ENCODE results near the gene PHC1. TPM values are rescaled to one million over a fixed set of nuclear protein-coding genes. Genes with fewer than 3 reads are reported as not detected.
"Not testable (repeated sequence)": the region's sequence is repeated elsewhere in the genome, so short reads cannot be mapped to it uniquely, and the experiment has no call there.

PHC1 gene
- 10.5 and 12.7 TPM in 2 replicates for total RNA-seq (2012; rRNA removed)

DNA sequence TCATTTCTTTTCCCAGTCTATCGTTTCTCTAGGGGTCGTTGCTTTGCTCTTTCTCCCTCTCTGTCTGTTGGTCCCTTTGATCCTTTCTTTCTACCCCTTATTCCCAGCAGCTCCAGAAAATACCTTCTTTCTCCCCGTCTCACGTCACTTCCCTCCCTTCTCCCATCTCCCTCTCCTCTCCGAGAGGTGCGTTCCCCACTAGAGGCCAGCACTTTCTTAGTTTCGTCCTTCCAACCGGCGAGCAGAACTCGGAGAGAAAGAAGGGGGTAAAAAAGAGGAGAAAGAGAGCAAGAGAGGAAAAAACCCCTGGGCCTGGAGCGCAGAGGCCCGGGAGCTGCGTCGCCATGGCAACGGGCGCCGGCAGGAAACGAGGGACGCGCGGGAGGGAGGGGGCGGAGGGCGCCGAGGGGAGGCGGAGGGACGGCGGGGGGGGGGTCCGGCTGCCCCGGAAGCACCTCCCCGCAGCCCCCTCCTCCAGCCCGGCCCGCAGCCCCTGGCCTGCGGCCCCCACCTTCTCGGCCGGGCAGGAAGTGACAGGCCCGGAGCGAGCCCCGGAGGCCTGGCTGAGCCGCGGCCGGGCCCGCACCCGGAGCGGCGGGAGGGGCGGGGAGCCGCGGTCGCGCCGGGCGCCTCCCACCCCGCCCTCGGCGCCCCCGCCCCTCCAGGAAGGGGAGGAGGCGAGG, at the start of gene PHC1:
Gene PHC1 (plus strand): TSS at position 477 of the 683 bp plus-strand sequence. CDS start 3,169 bp downstream, outside the sequence.
- not testable (repeated sequence) for H3K36me3 ChIP-seq (ENCODE audit: insufficient read depth, low read length); H3K9me3 ChIP-seq (replicated peaks; ENCODE audit: low read length)

DNA sequence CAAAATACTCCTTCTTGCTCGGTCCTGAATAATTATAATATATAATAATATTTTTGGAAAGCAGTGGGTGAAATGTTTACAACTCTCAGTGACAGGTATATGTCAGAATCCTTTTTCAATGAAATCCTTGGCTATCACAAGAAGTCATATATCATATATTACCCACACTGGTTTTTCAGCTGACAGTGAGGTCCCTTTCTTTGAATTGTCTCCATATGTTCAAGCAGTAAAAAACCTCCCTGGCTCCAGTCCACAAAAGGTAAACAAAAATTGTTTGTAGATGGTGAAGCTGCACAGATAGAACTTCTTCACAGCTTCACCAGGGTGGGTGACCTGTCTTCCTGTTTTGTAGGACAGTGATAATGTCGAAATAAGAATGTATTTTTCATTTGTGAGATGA, 47.9 kb upstream of the PHC1 start:
- H3K36me3 ChIP-seq (ENCODE audit: insufficient read depth, low read length) = no peaks in the 10 kb centered on the region
- H3K4me2 ChIP-seq (ENCODE audit: low read length) = no peak overlapping the region
- no peaks in the 10 kb centered on the region for H3K9me3 ChIP-seq (replicated peaks; ENCODE audit: low read length)
- H3K4me1 ChIP-seq (ENCODE audit: control insufficient read depth, insufficient read depth, low read length) = no peaks in the 10 kb centered on the region
- H3K9ac ChIP-seq (ENCODE audit: low read depth, low read length) = no peak overlapping the region
- no peak overlapping the region for H3K4me3 ChIP-seq (ENCODE audit: low read length)
- H3K27me3 ChIP-seq (ENCODE audit: control insufficient read depth, insufficient read depth, low read length) = no peaks in the 10 kb centered on the region

More for the DNA sequence above, at the start of gene PHC1:
- Histone ChIP-seq H3K9ac (ENCODE audit: low read depth, low read length) (peak within 1 kb of the TSS; percentile 82), H3K4me3 (ENCODE audit: low read length) (peak within 1 kb of the TSS; percentile 96), H3K4me2 (ENCODE audit: low read length) (peak within 1 kb of the TSS; percentile 100)
- H3K4me1 ChIP-seq (ENCODE audit: control insufficient read depth, insufficient read depth, low read length); H3K27me3 ChIP-seq (ENCODE audit: control insufficient read depth, insufficient read depth, low read length): not testable (repeated sequence)

GRCh38 chr12:8867009-8867408, 47.3 kb upstream of the PHC1 start:
- H3K9me3 ChIP-seq (replicated peaks; ENCODE audit: low read length) = no peaks in the 10 kb centered on the region
- no peaks in the 10 kb centered on the region for H3K36me3 ChIP-seq (ENCODE audit: insufficient read depth, low read length)
- no peak overlapping the region for H3K9ac ChIP-seq (ENCODE audit: low read depth, low read length)
- H3K4me1 ChIP-seq (ENCODE audit: control insufficient read depth, insufficient read depth, low read length) = no peaks in the 10 kb centered on the region
- no peaks in the 10 kb centered on the region for H3K27me3 ChIP-seq (ENCODE audit: control insufficient read depth, insufficient read depth, low read length)
- no peak overlapping the region for H3K4me2 ChIP-seq (ENCODE audit: low read length)
- no peak overlapping the region for H3K4me3 ChIP-seq (ENCODE audit: low read length)

- Histone ChIP-seq H3K9me3 (replicated peaks; ENCODE audit: low read length) (no peaks in the 10 kb centered on the region), H3K9ac (ENCODE audit: low read depth, low read length) (no peak overlapping the region), H3K4me1 (ENCODE audit: control insufficient read depth, insufficient read depth, low read length) (no peaks in the 10 kb centered on the region), H3K27me3 (ENCODE audit: control insufficient read depth, insufficient read depth, low read length) (no peaks in the 10 kb centered on the region), H3K4me2 (ENCODE audit: low read length) (no peak overlapping the region), H3K4me3 (ENCODE audit: low read length) (no peak overlapping the region), H3K36me3 (ENCODE audit: insufficient read depth, low read length) (no peaks in the 10 kb centered on the region)
These were observed 46.5 kb upstream of the PHC1 start for GRCh38 chr12:8867786-8868185.

DNA sequence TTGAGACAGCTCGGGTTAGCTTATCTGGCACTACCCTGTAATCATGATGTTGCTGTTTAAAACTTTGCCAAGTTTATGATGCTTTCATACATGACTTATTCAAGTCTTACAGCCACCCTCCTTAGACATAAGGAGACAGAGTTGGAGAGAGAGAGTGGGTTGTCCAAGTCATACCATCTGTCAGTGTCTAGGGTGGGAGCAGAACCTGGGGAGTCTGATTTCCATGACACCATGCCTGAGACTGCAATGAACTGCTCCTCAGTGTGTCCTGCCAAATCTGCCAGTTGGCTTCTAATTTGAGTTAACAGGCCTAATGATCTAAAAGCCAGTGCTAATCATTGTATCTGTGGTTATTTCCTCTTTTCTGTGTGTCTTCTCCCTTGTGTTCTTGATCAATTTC, 43.7 kb upstream of the PHC1 start:
- no peak overlapping the region for H3K9ac ChIP-seq (ENCODE audit: low read depth, low read length)
- no peaks in the 10 kb centered on the region for H3K36me3 ChIP-seq (ENCODE audit: insufficient read depth, low read length)
- no peaks in the 10 kb centered on the region for H3K9me3 ChIP-seq (replicated peaks; ENCODE audit: low read length)
- H3K4me1 ChIP-seq (ENCODE audit: control insufficient read depth, insufficient read depth, low read length) = no peaks in the 10 kb centered on the region
- no peaks in the 10 kb centered on the region for H3K27me3 ChIP-seq (ENCODE audit: control insufficient read depth, insufficient read depth, low read length)
- no peak overlapping the region for H3K4me3 ChIP-seq (ENCODE audit: low read length)
- no peak overlapping the region for H3K4me2 ChIP-seq (ENCODE audit: low read length)

GRCh38 chr12:8871068-8871467, 43.2 kb upstream of the PHC1 start:
- no peak overlapping the region for H3K4me3 ChIP-seq (ENCODE audit: low read length)
- H3K27me3 ChIP-seq (ENCODE audit: control insufficient read depth, insufficient read depth, low read length) = no peaks in the 10 kb centered on the region
- H3K4me1 ChIP-seq (ENCODE audit: control insufficient read depth, insufficient read depth, low read length) = no peaks in the 10 kb centered on the region
- no peaks in the 10 kb centered on the region for H3K9me3 ChIP-seq (replicated peaks; ENCODE audit: low read length)
- H3K9ac ChIP-seq (ENCODE audit: low read depth, low read length) = no peak overlapping the region
- no peak overlapping the region for H3K4me2 ChIP-seq (ENCODE audit: low read length)
- no peaks in the 10 kb centered on the region for H3K36me3 ChIP-seq (ENCODE audit: insufficient read depth, low read length)

DNA sequence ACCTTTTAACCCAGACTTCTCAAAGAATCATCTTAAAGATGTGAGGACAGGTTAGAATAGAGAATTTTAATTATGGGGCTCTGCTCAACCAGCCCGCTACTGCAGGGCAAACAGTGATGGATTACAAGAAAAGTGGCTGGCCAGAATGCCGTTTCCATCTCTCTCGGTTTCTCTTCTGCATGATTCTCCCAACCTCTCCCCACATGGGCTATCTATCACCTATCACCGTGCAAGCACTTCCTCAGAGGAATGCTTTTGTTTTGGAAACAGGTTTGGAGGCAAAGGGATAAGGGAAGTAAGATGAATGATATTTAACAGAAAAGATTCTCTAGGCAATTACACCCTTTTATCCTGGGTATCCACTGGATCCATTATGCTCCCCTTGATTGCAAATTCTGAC, 37.4 kb upstream of the PHC1 start:
- H3K4me1 ChIP-seq (ENCODE audit: control insufficient read depth, insufficient read depth, low read length) = no peaks in the 10 kb centered on the region
- no peaks in the 10 kb centered on the region for H3K9me3 ChIP-seq (replicated peaks; ENCODE audit: low read length)
- H3K27me3 ChIP-seq (ENCODE audit: control insufficient read depth, insufficient read depth, low read length) = no peaks in the 10 kb centered on the region
- no peak overlapping the region for H3K4me3 ChIP-seq (ENCODE audit: low read length)
- H3K36me3 ChIP-seq (ENCODE audit: insufficient read depth, low read length) = no peaks in the 10 kb centered on the region
- H3K9ac ChIP-seq (ENCODE audit: low read depth, low read length) = no peak overlapping the region
- H3K4me2 ChIP-seq (ENCODE audit: low read length) = no peak overlapping the region

DNA sequence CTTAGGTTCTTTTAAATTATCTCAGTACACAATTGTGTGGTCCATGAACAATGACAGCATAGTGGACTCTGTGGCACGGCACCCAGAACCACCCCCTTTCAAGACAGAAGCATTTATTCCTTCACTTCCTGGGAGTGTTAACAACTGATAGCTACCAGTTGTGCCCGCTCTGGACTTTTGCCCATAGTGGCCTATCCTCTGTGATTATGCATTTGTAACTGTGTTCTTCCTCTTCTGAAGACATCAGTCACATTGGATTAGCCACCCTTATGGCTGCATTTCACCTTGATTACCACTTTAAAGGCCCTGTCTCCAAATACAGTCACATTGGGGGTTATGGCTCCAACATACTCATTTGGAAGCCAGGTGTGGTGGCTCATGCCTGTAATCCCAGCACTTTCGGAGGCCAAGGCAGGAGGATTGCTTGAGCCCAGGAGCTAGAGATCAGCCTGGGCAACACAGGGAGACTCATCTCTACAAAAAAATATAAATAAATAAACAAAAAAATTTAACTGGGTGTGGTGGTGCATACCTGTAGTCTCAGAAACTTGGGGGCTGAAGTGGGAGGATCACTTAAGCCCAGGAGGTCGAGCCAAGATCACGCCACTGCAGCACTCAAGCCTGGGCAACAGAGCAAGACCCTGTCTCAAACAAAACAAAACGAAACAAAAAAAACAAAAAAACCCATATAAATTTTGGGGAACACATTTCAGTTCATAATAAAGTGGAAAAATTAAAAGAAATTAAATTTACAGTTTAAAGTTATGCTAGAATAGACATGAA, 27.6 kb upstream of the PHC1 start:
- H3K4me2 ChIP-seq (ENCODE audit: low read length) = no peak overlapping the region
- no peaks in the 10 kb centered on the region for H3K36me3 ChIP-seq (ENCODE audit: insufficient read depth, low read length)
- no peak overlapping the region for H3K4me3 ChIP-seq (ENCODE audit: low read length)
- no peak overlapping the region for H3K9ac ChIP-seq (ENCODE audit: low read depth, low read length)
- H3K9me3 ChIP-seq (replicated peaks; ENCODE audit: low read length) = no peaks in the 10 kb centered on the region
- no peaks in the 10 kb centered on the region for H3K4me1 ChIP-seq (ENCODE audit: control insufficient read depth, insufficient read depth, low read length)
- H3K27me3 ChIP-seq (ENCODE audit: control insufficient read depth, insufficient read depth, low read length) = no peaks in the 10 kb centered on the region

DNA sequence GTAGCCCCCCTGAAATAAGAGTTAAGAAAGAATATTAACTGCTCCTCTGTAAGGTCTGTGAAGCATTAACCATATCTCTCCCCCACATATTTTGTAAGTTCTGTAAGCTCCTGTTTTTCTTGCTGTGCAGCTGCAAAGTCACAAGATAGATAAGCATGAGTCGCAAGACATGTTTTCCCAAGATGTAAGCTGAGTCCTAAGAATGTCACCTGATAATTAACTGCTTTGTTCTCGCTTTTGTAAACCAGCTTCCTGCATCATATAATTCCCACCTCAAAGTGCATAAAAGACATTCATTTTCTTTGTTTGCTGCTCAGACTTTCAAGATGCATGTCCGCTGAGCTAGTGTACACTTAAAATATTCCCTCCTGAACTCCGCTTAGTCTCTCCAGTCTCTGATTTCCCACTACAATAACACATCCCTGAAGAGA, 27.0 kb upstream of the PHC1 start:
- Histone ChIP-seq H3K27me3 (ENCODE audit: control insufficient read depth, insufficient read depth, low read length) (no peaks in the 10 kb centered on the region), H3K36me3 (ENCODE audit: insufficient read depth, low read length) (no peaks in the 10 kb centered on the region), H3K4me3 (ENCODE audit: low read length) (no peak overlapping the region), H3K9me3 (replicated peaks; ENCODE audit: low read length) (no peaks in the 10 kb centered on the region), H3K9ac (ENCODE audit: low read depth, low read length) (no peak overlapping the region), H3K4me1 (ENCODE audit: control insufficient read depth, insufficient read depth, low read length) (no peaks in the 10 kb centered on the region), H3K4me2 (ENCODE audit: low read length) (no peak overlapping the region)

DNA sequence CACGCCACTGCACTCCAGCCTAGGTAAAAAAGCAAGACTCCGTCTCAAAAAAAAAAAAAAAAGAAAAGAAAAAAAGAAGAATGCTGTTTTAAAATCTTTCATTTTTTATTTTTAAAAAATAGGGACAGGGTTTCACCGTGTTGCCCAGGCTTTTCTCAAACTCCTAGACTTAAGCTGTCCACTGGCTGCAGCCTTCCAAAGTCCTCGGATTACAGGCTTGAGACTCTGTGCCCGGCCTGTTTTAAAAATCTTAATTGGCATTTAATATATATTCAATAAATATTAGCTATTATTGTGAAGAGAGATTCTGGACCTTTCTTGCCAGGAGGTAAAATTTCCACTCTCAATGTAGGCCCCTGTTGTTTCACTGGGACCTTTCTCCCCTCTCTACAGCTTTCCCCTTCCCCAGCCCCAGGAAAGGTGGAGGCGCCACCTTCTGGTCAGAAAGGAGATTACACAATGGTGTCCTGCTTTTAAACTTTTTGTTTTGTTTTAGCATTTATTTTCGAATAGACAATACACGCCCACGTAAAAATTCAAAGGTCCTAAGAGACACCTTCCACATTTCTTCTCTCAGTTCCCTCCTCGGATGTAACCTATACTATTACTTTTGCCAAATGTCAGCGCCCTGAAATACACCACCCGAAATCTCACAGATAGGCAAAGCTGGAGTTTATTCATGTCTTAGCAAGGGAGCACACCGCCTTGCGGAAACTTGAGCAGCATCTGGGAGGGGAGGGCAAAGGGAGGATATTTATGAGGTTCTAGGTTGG, 23.8 kb upstream of the PHC1 start:
- H3K9me3 ChIP-seq (replicated peaks; ENCODE audit: low read length) = no peaks in the 10 kb centered on the region
- H3K9ac ChIP-seq (ENCODE audit: low read depth, low read length) = peak overlapping the region; percentile 60

GRCh38 chr12:8891976-8892375, 22.3 kb upstream of the PHC1 start:
- no peaks in the 10 kb centered on the region for H3K27me3 ChIP-seq (ENCODE audit: control insufficient read depth, insufficient read depth, low read length)
- no peak overlapping the region for H3K9ac ChIP-seq (ENCODE audit: low read depth, low read length)
- H3K9me3 ChIP-seq (replicated peaks; ENCODE audit: low read length) = no peaks in the 10 kb centered on the region
- no peaks in the 10 kb centered on the region for H3K36me3 ChIP-seq (ENCODE audit: insufficient read depth, low read length)
- H3K4me2 ChIP-seq (ENCODE audit: low read length) = no peak overlapping the region
- H3K4me3 ChIP-seq (ENCODE audit: low read length) = no peak overlapping the region
- no peaks in the 10 kb centered on the region for H3K4me1 ChIP-seq (ENCODE audit: control insufficient read depth, insufficient read depth, low read length)

More for the DNA sequence above, 23.8 kb upstream of the PHC1 start:
- Histone ChIP-seq H3K36me3 (ENCODE audit: insufficient read depth, low read length) (no peaks in the 10 kb centered on the region), H3K4me2 (ENCODE audit: low read length) (peak overlapping the region; percentile 78), H3K4me3 (ENCODE audit: low read length) (peak overlapping the region; percentile 69), H3K4me1 (ENCODE audit: control insufficient read depth, insufficient read depth, low read length) (no peaks in the 10 kb centered on the region), H3K27me3 (ENCODE audit: control insufficient read depth, insufficient read depth, low read length) (no peaks in the 10 kb centered on the region)
